ENCODE results near the gene KLHL26.

- TF ChIP-seq YY1 (IDR thresholded peaks at IDR 0.05; ENCODE audit: extremely low read depth, insufficient replicate concordance, low read depth, low read length): no peak
- TF ChIP-seq CTCF (IDR thresholded peaks at IDR 0.05 in 2 of 3, conservative IDR thresholded peaks at IDR 0.05 in 1 of 3; ENCODE audit: borderline replicate concordance in 1 of 3, insufficient read depth in 1 of 3, low read depth in 2 of 3, low read length in 2 of 3): no peak
- TF ChIP-seq EZH2phosphoT487 (IDR thresholded peaks at IDR 0.05; ENCODE audit: borderline replicate concordance): no peak
- TF ChIP-seq REST (IDR thresholded peaks at IDR 0.05; ENCODE audit: low read depth): no peak
Measured at GRCh38 chr19:18608102-18608804, 28.6 kb upstream of the KLHL26 start.

Data from HCT116 (cell line).